SU-DHL-6 (cell line): Measurements from ENCODE around the gene DNAL1.

Experiments
- H2AFZ ChIP-seq: fragments of 200-600 bp; sonication (generic); 2 replicates; pipeline ENCODE4 v1.6.1; 2014; ENCODE audit warnings: low read depth, mild to moderate bottlenecking, moderate library complexity, mixed read lengths, antibody characterized with exemption, low read length; ENCODE audit not compliant: severe bottlenecking
- H3F3A ChIP-seq: fragments of 200-600 bp; shearing (Covaris generic); 2 replicates; pipeline ENCODE4 v1.6.0; 2016; ENCODE audit warnings: antibody characterized with exemption, mild to moderate bottlenecking; ENCODE audit not compliant: insufficient read depth
- H3K27ac ChIP-seq: fragments of 200-600 bp; sonication (generic); 2 replicates; pipeline ENCODE4 v1.5.1; 2016; ENCODE audit warnings: low read depth, mild to moderate bottlenecking, low read length, moderate library complexity, mixed read lengths
- H3K27me3 ChIP-seq: fragments of 200-600 bp; sonication (generic), shearing (Covaris generic); 2 replicates; pipeline ENCODE4 v1.6.0; 2014; ENCODE audit warnings: mild to moderate bottlenecking, low read length
- H3K36me3 ChIP-seq: fragments of 200-600 bp; sonication (generic); 2 replicates; pipeline ENCODE4 v1.6.1; 2014; ENCODE audit warnings: mild to moderate bottlenecking, low read length, mixed read lengths
- H3K4me2 ChIP-seq: fragments of 300-600, 200-600 bp; shearing (Covaris generic), sonication (generic); 2 replicates; pipeline ENCODE4 v1.6.0; 2014; ENCODE audit warnings: low read length, low read depth, mild to moderate bottlenecking; ENCODE audit not compliant: poor library complexity, severe bottlenecking
- H3K4me3 ChIP-seq: fragments of 200-600 bp; sonication (generic); 2 replicates; pipeline ENCODE4 v1.5.1; 2014; ENCODE audit warnings: antibody characterized with exemption, low read length, mild to moderate bottlenecking, mixed read lengths; ENCODE audit not compliant: insufficient read depth, poor library complexity, severe bottlenecking
- H3K79me2 ChIP-seq: fragments of 200-600 bp; sonication (generic); 2 replicates; pipeline ENCODE4 v1.6.1; 2014; ENCODE audit warnings: mild to moderate bottlenecking, low read length, moderate library complexity; ENCODE audit not compliant: insufficient read depth
- H3K9ac ChIP-seq: fragments of 200-600 bp; sonication (generic); 2 replicates; pipeline ENCODE4 v1.7.0; 2014; ENCODE audit warnings: mild to moderate bottlenecking, low read length
- H3K9me2 ChIP-seq: fragments of 200-600 bp; sonication (generic); replicated peaks from 2 replicates; pipeline ENCODE4 v1.6.1; 2014; ENCODE audit warnings: low read length; ENCODE audit not compliant: insufficient read depth
- H3K9me3 ChIP-seq: fragments of 200-600 bp; sonication (generic); 2 replicates; pipeline ENCODE4 v1.6.1; 2014; ENCODE audit warnings: low read length, mixed read lengths; ENCODE audit not compliant: insufficient read depth
- H4K20me1 ChIP-seq: fragments of 200-600 bp; sonication (generic); 2 replicates; pipeline ENCODE4 v1.6.1; 2014; ENCODE audit warnings: low read depth, mild to moderate bottlenecking, antibody characterized with exemption, low read length, moderate library complexity, mixed read lengths
- EZH2phosphoT487 ChIP-seq: fragments of 200-600 bp; sonication (generic), shearing (Covaris generic); conservative IDR thresholded peaks from 2 replicates; pipeline ENCODE4 v1.6.1; 2018; ENCODE audit warnings: mild to moderate bottlenecking, antibody characterized with exemption, low read length, moderate library complexity, mixed read lengths
- TF ChIP-seq, protein P1 (sequence below): fragments of 200-600 bp; sonication (generic); IDR thresholded peaks from one replicate; pipeline ENCODE4 v1.5.1; 2017; ENCODE audit warnings: antibody characterized with exemption, mild to moderate bottlenecking, low read length, moderate library complexity; ENCODE audit not compliant: insufficient read depth, poor library complexity, severe bottlenecking

The DNAL1 gene

DNA sequence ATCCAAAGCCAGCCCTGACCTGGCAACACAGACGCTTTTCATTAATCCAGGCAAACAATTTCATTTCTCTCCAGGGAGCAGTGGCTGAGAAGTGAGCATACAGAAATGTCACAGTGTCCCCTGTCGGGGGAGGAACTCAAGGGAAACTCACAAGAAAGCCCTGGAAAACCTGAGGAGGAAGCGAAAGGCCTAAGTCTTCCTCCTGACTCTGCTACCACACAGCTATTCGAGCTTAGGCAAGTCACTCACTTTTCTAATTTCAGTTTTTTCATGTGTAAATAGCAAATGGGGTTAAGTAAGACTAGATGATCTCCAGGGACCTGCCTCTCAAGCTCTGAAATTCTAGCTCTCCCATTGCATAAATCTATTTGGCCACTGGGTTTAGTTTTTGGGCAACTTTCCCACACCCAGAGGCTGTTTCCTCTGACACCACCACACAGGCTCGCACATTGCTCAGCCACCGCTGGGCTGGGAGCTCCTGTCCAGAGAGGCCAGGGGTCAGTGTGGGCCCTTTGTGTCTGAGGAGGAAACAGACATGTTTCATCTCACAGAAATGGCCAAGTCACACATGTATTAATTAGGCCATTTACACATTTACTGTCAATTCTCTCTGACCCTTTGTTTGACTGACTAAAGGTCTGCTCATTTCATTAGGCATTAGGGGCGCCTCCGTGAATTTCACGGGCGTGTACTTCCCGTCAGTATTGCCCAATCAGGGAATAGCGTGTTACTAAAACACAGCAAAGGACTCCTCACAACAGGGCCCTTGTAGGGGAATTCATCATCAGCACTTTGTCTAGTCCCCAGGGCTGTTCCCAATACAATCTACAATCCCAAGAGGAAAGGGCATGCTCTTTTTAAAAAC, 79.2 kb downstream of the DNAL1 start:
- Histone ChIP-seq H4K20me1 (no peaks in the 10 kb centered on the region; the same call in 1 of the 2 replicates), H3K9ac (no peak overlapping the region), H3K4me2 (no peak overlapping the region), H3F3A (peaks cover 2% of the 10 kb centered on the region; the same call in 1 of the 2 replicates), H2AFZ (no peak overlapping the region), H3K4me3 (no peak overlapping the region), H3K79me2 (peaks cover 4% of the 10 kb centered on the region; the same call in 1 of the 2 replicates), H3K9me2 (no peaks in the 10 kb centered on the region), H3K27ac (no peak overlapping the region), H3K27me3 (no peaks in the 10 kb centered on the region), H3K9me3 (no peaks in the 10 kb centered on the region), H3K36me3 (peaks cover 42% of the 10 kb centered on the region)
- TF ChIP-seq, protein P1, sequence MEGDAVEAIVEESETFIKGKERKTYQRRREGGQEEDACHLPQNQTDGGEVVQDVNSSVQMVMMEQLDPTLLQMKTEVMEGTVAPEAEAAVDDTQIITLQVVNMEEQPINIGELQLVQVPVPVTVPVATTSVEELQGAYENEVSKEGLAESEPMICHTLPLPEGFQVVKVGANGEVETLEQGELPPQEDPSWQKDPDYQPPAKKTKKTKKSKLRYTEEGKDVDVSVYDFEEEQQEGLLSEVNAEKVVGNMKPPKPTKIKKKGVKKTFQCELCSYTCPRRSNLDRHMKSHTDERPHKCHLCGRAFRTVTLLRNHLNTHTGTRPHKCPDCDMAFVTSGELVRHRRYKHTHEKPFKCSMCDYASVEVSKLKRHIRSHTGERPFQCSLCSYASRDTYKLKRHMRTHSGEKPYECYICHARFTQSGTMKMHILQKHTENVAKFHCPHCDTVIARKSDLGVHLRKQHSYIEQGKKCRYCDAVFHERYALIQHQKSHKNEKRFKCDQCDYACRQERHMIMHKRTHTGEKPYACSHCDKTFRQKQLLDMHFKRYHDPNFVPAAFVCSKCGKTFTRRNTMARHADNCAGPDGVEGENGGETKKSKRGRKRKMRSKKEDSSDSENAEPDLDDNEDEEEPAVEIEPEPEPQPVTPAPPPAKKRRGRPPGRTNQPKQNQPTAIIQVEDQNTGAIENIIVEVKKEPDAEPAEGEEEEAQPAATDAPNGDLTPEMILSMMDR, result no peak
- no peak for TF ChIP-seq EZH2phosphoT487

DNA sequence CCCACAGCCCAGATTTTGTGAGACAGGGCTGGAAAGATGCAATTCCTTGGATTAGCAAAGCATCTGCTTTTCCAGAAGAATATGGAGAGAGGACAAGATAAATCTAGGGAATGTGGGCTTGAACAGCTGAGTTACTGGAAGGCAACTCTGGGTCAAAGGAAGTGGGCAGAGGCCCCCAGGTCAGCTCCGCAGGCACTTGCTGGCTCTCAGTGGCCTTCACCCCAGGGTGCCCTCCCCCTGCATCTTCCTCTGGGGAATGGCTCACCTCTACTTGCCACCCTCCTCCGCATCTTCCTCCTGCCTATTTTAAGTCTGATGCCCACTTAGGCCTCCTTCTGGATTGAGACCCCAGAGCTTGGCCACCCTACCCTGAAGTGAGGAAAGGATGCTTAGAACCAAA, 79.9 kb downstream of the DNAL1 start:
- H4K20me1 ChIP-seq, result no peaks in the 10 kb centered on the region; the same call in 1 of the 2 replicates
- no peaks in the 10 kb centered on the region for H3K27me3 ChIP-seq
- peaks cover 3% of the 10 kb centered on the region; the same call in 1 of the 2 replicates for H3F3A ChIP-seq
- peaks cover 47% of the 10 kb centered on the region for H3K36me3 ChIP-seq
- H3K4me3 ChIP-seq, result no peak overlapping the region
- peaks cover 4% of the 10 kb centered on the region; the same call in 1 of the 2 replicates for H3K79me2 ChIP-seq
- H3K9me3 ChIP-seq, result no peaks in the 10 kb centered on the region
- no peak overlapping the region for H3K4me2 ChIP-seq
- no peak overlapping the region for H3K27ac ChIP-seq
- no peak overlapping the region for H2AFZ ChIP-seq
- H3K9ac ChIP-seq, result no peak overlapping the region
- H3K9me2 ChIP-seq, result no peaks in the 10 kb centered on the region
- TF ChIP-seq, protein P1, result no peak
- TF ChIP-seq EZH2phosphoT487, result no peak

DNA sequence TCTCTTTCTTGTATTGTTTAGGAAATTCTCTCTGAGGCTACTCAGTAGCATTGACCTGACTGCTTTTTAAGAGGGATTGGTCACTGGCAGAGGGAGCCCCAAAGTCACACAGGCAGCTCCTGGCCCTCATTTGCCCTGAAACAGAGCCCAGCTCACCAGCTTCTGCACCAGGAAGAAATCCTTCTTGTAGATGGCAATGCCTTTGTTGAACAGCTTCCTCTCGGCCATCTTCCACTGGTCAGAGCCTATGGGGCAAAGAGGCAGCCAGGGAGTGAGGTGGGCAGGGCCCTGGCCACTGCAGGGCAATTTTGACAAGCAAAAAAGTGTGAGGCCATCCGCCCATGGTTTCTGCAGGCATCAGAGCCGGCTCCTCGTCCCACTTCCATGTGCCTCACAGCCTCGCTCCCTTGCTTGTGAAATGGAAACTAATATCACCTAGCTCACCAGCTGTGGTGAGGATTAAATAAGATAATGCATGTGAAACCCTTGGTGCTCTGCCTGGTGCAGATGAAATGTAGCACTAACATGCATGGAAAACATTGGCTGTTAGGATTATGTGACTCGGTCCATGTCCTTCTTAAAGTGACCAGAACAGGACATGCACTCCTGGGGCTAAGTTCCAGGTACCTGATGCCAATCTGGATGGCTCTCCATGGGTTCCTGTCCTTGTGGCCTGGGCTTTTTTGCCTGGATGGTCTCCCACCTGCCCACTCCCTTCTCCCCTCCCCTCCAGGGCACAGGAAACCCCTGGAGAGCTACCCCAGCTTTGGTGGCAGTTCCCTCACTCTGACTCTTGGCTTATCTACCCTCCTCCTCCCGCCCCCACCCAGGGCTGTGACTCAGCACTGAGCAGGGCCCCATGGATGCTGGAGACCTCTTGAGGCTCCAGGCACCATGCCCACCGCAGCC, 80.6 kb downstream of the DNAL1 start:
- Histone ChIP-seq H3K27ac (no peak overlapping the region), H3K36me3 (peaks cover 52% of the 10 kb centered on the region), H4K20me1 (no peaks in the 10 kb centered on the region; the same call in 1 of the 2 replicates), H3K4me3 (no peak overlapping the region), H3K9me2 (no peaks in the 10 kb centered on the region), H3K79me2 (peaks cover 4% of the 10 kb centered on the region; the same call in 1 of the 2 replicates), H3K4me2 (no peak overlapping the region), H3K27me3 (no peaks in the 10 kb centered on the region), H3F3A (peaks cover 7% of the 10 kb centered on the region; the same call in 1 of the 2 replicates), H2AFZ (no peak overlapping the region), H3K9ac (no peak overlapping the region), H3K9me3 (no peaks in the 10 kb centered on the region)
- no peak for TF ChIP-seq EZH2phosphoT487
- TF ChIP-seq, protein P1, result no peak
